Hindlimb muscle (tissue), 1 donor: ENCODE measurements around the gene LRRC27. TPM values are rescaled to one million over a fixed set of nuclear protein-coding genes. Genes with fewer than 3 reads are reported as not detected.

Source experiments
- DNase-seq: peaks from one replicate; pipeline ENCODE4 v3.0.0-alpha.2; 2013
- polyA plus RNA-seq: library from polyadenylated mRNA; unstranded; fragments of 120-200 nt; gene quantifications from one replicate; pipeline ENCODE4 v1.2.1, GENCODE V29; 2013; ENCODE audit not compliant: insufficient read length

Gene LRRC27
- polyA plus RNA-seq, 1 donor: 7.7 TPM

- DNase-seq: no peak
These were observed 84.0 kb downstream of the LRRC27 start for GRCh38 chr10:132415956-132416355.

- DNase-seq: no peak
These were observed 84.7 kb downstream of the LRRC27 start for GRCh38 chr10:132416566-132417256.

GRCh38 chr10:132417257-132417910 lies 85.4 kb downstream of the LRRC27 start:
- no peak for DNase-seq

GRCh38 chr10:132417957-132418441 lies 86.0 kb downstream of the LRRC27 start:
- no peak for DNase-seq

GRCh38 chr10:132418527-132419416 lies 86.8 kb downstream of the LRRC27 start:
- no peak for DNase-seq

GRCh38 chr10:132419538-132420468 lies 87.8 kb downstream of the LRRC27 start:
- no peak for DNase-seq

- no peak for DNase-seq
These were observed 88.5 kb downstream of the LRRC27 start for GRCh38 chr10:132420469-132420980.

GRCh38 chr10:132420981-132421846 lies 89.2 kb downstream of the LRRC27 start:
- no peak for DNase-seq

- no peak for DNase-seq
These were observed 90.1 kb downstream of the LRRC27 start for GRCh38 chr10:132421847-132422751.

- DNase-seq: no peak
These were observed 91.2 kb downstream of the LRRC27 start for GRCh38 chr10:132422903-132423825.

- DNase-seq: no peak
These were observed 92.2 kb downstream of the LRRC27 start for GRCh38 chr10:132423966-132424861.

GRCh38 chr10:132425029-132425756 lies 93.2 kb downstream of the LRRC27 start:
- no peak for DNase-seq

GRCh38 chr10:132425757-132426155 lies 93.8 kb downstream of the LRRC27 start:
- no peak for DNase-seq

- DNase-seq: no peak
These were observed 95.2 kb downstream of the LRRC27 start for GRCh38 chr10:132427006-132427771.

- DNase-seq: no peak
These were observed 96.0 kb downstream of the LRRC27 start for GRCh38 chr10:132427939-132428367.
